GM12874 (cell line): ENCODE results near the gene GOLT1A.
A peak's percentile ranks its signal among the peaks of the same experiment; 100 is the strongest.

ENCODE experiments used
- TF ChIP-seq, protein P1 (sequence below): IDR thresholded peaks from 2 replicates; pipeline ENCODE4 v1.5.1; 2011; ENCODE audit warnings: low read depth, mild to moderate bottlenecking, control low read depth, low read length, moderate library complexity; ENCODE audit not compliant: insufficient read depth

GOLT1A gene

DNA sequence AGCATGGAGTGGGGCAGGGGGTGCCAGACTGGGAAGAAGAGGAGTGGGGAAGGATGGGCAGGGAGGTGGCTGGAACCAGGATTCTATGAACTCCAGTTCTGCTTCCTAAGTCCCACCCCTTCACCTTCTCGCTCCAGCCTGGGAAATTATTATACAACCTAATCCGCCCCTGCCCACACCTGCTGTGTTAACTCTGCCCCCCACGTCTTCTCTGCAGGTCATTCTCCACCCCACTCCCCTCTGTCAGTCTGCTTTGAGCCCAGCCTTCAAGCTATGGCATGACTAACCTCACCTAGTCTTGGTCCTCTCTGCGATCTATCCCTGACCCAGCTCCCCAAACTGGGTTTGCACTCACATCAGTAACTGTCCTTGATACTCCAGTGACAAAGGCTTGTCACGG is 46.0 kb upstream of the GOLT1A start:
- TF ChIP-seq, protein P1, sequence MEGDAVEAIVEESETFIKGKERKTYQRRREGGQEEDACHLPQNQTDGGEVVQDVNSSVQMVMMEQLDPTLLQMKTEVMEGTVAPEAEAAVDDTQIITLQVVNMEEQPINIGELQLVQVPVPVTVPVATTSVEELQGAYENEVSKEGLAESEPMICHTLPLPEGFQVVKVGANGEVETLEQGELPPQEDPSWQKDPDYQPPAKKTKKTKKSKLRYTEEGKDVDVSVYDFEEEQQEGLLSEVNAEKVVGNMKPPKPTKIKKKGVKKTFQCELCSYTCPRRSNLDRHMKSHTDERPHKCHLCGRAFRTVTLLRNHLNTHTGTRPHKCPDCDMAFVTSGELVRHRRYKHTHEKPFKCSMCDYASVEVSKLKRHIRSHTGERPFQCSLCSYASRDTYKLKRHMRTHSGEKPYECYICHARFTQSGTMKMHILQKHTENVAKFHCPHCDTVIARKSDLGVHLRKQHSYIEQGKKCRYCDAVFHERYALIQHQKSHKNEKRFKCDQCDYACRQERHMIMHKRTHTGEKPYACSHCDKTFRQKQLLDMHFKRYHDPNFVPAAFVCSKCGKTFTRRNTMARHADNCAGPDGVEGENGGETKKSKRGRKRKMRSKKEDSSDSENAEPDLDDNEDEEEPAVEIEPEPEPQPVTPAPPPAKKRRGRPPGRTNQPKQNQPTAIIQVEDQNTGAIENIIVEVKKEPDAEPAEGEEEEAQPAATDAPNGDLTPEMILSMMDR, result no peak

GRCh38 chr1:204259196-204259595 is 45.4 kb upstream of the GOLT1A start:
- TF ChIP-seq, protein P1, result no peak

GRCh38 chr1:204258213-204259115 is 44.7 kb upstream of the GOLT1A start:
- TF ChIP-seq, protein P1, result peak; percentile 77

DNA sequence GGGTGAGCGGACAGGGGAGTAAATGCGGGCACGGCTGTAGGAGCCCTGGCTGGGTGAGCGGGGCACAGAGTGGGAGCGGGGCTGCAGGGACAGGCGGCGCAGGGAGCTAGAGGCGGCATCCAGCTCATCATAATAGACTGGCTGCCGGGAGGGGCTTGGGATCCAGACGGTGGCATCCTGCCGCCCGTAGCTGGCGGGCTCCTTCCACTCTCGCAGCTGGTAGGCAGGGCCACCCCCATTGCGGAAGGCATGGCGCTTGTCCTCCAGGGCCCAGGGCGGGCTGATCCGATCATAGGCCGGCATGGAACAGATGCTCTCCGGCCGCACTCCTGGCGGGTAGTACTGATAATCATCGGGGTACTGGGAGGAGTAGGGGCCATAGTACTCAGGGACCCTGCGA is 43.7 kb upstream of the GOLT1A start:
- TF ChIP-seq, protein P1, result no peak

DNA sequence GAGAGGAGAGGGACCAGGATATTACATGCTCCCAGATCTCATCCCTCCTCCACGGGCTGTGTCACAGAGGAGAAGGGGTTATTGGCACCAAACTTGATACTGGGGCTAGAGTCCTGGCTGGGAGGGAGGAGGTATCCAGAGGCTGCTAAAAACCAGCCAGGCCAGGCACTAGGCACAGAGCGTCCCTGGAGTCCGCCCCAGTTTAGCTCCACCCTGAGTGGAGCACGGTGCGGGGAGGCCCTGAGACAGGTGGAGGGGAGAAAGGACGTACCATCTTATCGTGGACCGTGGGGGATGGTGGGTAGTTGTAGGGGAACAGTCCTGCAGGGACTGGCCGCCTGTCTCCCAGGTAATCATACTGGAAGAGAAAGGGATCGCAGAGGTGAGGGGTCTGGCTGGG is 42.7 kb upstream of the GOLT1A start:
- TF ChIP-seq, protein P1, result no peak

DNA sequence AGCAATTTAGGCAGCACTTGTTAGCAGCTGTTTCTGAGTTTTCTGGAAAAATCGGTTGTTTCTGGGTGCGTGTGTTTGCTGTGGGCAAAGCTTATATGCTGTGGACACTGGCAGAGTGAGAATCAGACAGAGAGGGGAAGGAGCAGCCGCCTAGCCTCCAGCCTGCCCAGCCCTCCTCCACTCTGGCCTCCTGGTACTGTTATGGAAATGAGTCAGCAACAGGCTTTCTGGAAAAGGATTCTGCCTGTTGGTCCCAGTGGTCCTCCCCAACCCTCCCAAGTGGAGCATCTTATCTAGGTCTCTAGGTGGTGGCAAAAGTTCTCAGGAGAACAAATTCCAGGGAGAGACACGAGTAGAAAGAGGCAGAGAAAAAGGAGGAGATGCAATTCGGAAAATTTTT is 42.2 kb upstream of the GOLT1A start:
- TF ChIP-seq, protein P1, result no peak

DNA sequence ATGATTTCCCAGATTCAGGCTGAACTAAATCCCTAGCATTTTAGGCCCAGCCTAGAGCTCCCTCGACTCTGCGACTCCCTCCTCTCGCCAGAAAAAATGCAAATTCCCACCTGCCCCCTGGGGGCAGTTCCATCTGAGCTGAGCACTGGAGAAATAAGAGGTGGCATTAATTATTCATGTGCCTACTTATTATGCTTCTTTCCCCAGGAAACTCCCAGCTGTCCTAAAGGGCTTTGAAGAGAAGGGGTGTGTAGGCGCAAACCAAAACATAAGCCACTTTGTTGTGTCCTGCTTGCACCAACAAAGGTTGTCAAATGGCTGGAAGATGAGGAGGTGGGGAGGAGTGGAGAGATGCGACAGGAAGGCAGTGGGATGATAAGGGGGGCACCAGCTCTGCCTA is 41.4 kb upstream of the GOLT1A start:
- TF ChIP-seq, protein P1, result no peak
